DMS 273 (cell line): ENCODE results near the gene ALKAL2.
"Not testable (repeated sequence)": the region's sequence is repeated elsewhere in the genome, so short reads cannot be mapped to it uniquely, and the experiment has no call there.

Experiments
- DNase-seq: peaks from one replicate; lab custom pipeline; 2025; ENCODE audit not compliant: unreplicated experiment; lab: John Stamatoyannopoulos, UW

The ALKAL2 gene, protein sequence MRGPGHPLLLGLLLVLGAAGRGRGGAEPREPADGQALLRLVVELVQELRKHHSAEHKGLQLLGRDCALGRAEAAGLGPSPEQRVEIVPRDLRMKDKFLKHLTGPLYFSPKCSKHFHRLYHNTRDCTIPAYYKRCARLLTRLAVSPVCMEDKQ

DNA sequence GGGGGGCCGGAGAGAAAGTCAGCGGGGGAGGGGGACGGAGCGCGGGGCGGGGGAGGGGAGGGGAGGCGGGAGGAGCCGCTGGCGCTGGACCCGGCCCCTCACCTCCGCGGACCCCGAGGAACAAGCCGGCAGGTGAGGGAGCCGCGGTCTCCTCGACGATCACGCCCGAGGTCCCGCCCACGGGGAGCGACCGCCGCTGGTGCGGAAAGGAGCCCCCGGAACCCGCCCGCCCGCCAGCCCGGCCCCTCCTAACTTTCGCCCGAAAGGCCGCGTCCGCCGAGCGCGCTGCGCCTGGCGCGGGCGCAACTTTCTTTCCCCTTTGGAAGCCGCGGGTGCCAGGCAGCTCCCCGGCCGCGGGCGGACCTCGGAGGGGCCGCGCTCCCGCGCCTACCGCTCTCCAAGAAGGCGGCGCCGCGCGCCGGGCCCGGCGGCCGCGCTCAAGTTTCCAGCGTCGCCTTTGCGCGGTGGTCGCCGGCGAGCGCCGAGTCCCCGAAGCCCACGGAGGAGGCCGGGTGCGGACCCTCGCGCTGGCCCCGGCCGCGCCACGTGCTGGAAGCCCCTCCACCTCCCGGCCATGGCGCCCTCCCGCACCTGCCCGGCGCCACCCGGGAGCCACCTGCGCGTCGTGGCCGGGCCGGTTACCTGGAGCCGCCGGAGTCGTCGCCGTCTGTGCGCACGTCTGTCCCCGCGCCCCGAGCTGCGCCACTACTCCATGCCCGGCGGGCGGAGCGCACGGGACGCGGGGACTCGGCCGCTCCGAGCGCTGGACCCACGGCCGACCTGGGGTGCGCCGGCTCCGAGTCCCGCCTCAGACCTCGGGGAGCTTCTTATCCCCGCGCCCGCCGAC, at the start of gene ALKAL2:
ALKAL2 (minus strand) TSS at position 181 of the 847 bp plus-strand sequence. CDS start 256 bp downstream, outside the sequence.
- DNase-seq, result peak; percentile 63

DNA sequence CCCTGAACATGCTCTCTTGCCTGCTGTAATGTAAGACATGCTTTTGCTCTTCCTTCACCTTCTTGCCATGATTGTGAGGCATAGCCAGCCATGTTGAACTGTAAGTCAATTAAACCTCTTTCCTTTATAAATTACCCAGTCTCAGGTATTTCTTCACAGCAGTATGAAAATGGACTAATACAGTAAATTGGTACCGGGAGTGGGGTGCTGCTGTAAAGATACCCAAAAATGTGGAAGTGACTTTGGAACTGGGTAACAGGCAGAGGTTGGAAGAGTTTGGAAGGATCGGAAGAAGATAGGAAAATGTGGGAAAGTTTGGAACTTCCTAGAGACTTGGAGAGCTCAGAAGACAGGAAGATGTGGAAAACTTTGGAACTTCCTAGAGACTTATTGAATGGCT, 49.1 kb upstream of the ALKAL2 start:
- DNase-seq, result not testable (repeated sequence)

DNA sequence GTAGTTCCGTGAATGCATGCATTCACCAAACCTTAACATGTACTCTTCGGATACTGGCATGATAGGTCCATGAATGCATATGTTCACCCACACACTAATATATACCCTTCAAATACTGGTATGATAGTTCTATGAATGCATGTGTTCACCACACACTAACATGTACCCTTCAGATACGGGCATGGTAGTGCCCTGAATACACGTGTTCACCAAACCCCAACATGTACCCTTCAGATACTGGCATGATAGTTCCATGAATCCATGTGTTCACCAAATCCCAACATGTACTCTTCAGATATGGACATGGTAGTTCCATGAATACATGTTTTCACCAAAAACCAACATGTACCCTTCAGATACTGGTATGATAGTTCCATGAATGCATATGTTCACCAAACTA, 48.5 kb upstream of the ALKAL2 start:
- DNase-seq, result no peak

DNA sequence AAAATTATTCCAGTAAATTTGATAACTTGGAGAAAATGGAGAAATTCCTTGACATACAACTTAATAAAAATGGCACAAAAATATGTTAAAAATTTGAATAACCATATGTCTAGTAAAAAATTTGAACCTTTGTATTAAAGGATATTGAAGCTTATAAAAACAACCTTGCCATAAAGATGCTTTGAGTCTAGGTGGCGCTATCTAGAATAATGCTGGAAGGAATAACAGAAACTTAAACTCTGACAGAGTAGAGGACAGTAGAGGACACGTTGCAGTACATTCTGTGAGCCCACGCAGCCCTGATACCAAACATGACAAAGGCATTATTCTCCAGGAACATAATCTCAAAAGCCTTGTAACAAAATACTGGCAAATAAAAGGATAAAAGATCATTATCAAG, 44.7 kb upstream of the ALKAL2 start:
- DNase-seq, result peak; percentile 11

DNA sequence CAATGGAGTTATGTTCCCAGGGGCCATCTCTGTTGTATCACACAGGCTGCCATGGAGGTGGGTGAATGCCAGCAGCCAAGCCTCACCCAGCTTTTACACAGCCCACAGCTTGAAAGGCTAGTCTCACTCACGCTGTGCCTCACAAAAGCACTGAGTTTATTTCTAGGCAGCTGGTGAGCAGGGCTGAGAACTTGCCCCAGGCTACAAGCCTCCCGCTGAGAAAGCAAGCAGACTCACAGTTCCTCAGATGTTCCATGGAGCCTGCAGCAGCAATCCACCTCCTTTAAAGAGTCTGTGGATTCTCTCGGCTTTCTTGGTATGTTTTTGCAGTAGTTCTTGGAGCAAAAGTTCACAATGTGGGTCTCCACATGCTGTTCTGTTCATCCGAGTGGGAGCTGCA, 40.9 kb upstream of the ALKAL2 start:
- DNase-seq, result no peak

DNA sequence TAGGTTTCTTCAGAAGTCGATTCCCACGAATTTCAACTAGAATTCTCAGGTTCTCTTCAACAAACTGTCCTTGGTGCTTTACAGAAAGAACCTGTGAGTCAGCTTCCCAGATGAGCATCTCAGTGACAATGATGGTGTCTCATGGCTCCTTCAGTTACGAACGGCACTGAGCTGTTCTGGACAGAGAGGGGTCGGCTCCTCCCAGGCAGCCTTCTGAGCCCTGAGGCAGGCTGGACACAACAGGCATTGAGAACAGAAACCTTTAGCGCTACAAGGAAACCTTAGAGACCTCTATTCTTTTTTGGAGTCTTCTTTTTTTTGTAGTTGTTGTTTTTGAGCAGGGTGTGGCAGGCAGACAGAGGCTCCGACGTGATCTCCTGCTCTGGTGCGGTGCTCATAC, 35.1 kb upstream of the ALKAL2 start:
- no peak for DNase-seq

- DNase-seq, result no peak
Observed at GRCh38 chr2:322326-322725, 34.4 kb upstream of the ALKAL2 start.

DNA sequence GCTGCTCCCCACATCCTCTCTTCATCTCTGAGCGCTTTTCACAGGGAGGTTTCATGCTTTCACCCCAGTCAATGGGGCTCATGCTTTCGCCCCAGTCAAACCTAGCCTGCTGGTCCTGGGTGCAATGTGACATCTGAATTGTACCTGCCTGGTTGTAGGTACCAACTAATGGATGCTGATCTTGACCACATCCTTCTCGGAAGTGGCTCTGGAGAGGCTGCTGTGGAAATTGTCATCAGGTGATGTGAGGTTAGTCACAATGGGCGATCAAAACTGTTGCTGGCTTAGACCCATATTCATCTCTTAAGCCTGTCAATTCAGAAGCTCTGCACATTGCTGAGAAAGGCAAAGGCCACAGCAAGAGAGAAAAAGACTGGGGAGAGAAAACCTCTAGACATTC, 32.7 kb upstream of the ALKAL2 start:
- DNase-seq, result no peak

GRCh38 chr2:319059-319600, 31.2 kb upstream of the ALKAL2 start:
- DNase-seq, result no peak

GRCh38 chr2:317501-318424, 29.9 kb upstream of the ALKAL2 start:
- DNase-seq, result no peak

GRCh38 chr2:316381-316780, 28.5 kb upstream of the ALKAL2 start:
- DNase-seq, result no peak

- DNase-seq, result peak; percentile 6
Observed at GRCh38 chr2:315925-316324, 28.0 kb upstream of the ALKAL2 start.

DNA sequence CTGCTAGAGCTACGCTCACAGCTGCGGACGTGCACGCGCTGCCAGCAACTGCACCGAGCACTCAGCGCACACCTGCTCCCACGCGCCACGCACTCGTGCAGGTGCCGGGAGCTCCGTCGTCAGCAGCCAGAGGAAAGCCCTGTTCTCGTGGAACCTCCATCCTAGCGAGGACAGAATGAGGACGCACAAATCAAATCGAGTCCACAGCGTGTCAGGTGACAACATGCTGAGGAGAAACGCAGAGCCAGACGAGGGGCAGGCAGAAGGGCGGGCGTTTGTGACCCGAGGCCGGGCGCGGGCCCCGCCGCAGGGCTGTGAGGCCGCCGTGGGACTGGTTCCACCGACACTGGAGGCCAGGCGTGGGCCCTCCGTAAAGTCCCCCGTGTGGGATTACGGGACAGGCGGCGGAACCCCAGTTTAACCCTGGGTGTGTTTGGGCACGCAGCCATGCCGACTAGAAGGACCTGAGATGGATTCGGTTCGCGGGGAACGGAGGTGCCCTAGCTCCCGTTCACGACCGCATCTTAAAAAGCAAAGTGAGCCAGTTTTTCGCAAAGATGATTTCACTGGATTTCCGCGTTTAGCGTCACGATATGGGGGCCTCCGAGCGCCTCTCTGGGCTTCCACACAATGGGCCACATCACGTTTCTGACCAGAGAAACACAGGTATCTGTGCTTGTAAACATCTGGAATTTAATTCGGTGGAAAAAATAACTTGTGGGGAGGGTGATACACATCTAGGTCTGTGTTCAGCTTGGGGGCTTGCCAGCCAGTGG, 26.9 kb upstream of the ALKAL2 start:
- no peak for DNase-seq

DNA sequence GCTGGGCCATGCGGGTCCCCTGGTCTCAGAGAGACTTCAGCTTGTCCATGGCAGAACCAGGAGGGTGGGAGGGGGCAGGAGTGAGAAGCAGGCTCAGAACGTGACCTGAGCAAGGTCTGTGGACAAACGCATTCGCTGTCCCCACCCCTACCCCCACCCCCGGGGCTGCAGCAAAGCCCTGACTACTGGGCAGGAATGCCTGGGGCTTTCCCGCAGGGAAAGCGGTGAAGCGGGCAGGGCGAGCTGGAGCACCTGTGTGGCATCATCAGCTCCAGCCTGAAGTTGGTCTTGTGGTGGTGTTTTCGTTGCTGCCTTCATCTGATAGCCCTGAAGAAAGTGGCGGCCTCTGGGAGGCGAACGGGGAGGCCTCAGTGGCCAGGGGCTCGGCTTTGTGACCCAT, 26.1 kb upstream of the ALKAL2 start:
- no peak for DNase-seq

GRCh38 chr2:310994-311393, 23.1 kb upstream of the ALKAL2 start:
- DNase-seq, result no peak

DNA sequence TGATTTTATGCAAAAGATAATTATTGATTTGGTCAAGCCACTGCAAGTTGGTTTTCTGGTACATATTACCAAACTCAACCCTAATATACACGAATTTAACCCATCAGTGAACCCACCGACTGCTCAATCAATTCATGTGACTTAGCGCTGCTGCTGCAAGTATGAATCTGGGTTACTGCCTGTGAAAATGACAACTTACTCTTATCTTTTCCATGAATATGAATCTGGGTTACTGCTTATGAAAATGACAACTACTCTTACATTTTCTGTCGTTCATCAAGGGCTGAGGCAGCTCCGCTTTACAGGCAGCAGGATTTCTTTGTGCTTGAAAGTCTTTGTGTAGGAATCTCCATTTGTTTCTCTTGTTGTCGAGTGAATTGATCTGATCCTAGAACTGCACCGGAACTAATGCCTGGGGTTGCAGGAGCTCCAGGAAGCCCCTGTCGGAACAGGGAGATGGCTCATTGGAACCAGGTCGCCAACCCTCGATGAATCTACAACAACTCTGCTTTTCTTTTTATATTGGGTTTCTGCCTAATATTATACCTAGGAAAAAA, 22.1 kb upstream of the ALKAL2 start:
- DNase-seq, result no peak

- peak; percentile 17 for DNase-seq
Observed at GRCh38 chr2:309148-309953, 21.5 kb upstream of the ALKAL2 start.

DNA sequence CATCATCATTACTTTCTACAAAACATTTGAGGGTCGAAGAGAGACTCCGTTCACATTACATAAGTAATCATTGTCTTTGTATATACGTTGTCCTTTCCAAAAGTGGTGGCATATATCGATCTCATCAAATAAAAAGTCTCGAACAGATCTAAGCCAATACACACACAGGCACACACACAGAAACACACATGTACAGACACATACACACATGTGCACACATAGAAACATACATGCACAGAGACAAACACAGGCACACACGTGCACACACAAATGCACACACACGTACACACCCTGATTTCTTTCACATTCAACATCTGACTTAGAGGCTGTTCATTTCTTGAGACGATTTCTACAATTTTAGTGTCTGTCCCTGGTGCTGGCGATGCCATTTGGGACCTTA, 17.5 kb upstream of the ALKAL2 start:
- DNase-seq, result no peak

DNA sequence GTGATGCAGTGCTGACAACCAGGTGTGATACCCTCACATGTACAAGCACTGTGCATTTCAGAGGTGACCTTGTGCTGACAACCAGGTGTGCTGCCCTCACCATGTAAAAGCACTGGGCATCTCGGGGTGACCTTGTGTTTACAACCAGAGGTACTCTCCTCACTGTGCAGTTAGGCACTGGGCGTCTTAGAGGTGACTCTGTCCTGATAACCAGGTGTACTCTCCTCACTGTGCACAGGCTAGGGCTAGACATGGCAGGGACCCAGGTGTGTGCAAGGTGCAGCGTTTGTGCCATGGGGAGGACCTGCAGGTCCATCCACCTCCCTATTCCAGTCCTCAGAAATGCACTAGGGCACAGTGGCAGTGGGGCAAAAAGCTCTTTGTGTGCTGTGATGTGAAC, 8.5 kb upstream of the ALKAL2 start:
- no peak for DNase-seq
